ENCODE measurements around the gene SGMS1. TPM values are rescaled to one million over a fixed set of nuclear protein-coding genes. Genes with fewer than 3 reads are reported as not detected.

The SGMS1 gene
- total RNA-seq, 2 donors from 2014 or later, result 67.0 to 68.2 TPM

DNA sequence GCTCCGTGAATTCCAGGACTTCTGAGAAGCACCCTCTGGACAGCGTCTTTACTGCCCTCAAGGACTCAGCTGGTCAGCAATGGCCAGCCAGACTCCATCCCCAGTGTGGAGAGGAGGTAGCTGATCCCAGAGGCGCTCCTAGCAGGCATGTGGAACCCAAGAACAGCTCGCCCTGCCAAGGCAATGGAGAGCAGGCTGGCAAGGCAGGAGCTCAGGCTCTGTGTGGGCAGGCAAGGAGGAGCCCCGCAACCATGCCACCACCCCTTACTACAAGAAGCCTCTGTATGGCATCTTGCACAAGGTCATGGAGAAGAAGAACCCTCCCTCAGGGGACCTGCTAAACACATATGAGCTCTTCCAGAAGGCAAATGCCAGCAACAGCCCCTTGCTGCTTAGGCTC lies 34.4 kb upstream of the SGMS1 start:
- no peak overlapping the region for H3K4me3 ChIP-seq
- no peaks in the 10 kb centered on the region for H3K36me3 ChIP-seq
- TF ChIP-seq, protein P1, sequence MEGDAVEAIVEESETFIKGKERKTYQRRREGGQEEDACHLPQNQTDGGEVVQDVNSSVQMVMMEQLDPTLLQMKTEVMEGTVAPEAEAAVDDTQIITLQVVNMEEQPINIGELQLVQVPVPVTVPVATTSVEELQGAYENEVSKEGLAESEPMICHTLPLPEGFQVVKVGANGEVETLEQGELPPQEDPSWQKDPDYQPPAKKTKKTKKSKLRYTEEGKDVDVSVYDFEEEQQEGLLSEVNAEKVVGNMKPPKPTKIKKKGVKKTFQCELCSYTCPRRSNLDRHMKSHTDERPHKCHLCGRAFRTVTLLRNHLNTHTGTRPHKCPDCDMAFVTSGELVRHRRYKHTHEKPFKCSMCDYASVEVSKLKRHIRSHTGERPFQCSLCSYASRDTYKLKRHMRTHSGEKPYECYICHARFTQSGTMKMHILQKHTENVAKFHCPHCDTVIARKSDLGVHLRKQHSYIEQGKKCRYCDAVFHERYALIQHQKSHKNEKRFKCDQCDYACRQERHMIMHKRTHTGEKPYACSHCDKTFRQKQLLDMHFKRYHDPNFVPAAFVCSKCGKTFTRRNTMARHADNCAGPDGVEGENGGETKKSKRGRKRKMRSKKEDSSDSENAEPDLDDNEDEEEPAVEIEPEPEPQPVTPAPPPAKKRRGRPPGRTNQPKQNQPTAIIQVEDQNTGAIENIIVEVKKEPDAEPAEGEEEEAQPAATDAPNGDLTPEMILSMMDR (IDR thresholded peaks at IDR 0.05), result no peak
- TF ChIP-seq POLR2A (IDR thresholded peaks at IDR 0.05), result no peak
- TF ChIP-seq POLR2AphosphoS5 (IDR thresholded peaks at IDR 0.05), result no peak
- H3K27me3 ChIP-seq (replicated peaks; ENCODE audit: insufficient read depth), result no peaks in the 10 kb centered on the region
- H3K27ac ChIP-seq, result no peak overlapping the region
- WGBS, result 89% methylated on average over 5 of the region's 5 CpGs
- no peaks in the 10 kb centered on the region for H3K4me1 ChIP-seq (replicated peaks)
- intact Hi-C loops (cut with DNase I), result no loop called here
- H3K9me3 ChIP-seq, result no peaks in the 10 kb centered on the region
- DNase-seq (ENCODE audit: low spot score), result no peak

DNA sequence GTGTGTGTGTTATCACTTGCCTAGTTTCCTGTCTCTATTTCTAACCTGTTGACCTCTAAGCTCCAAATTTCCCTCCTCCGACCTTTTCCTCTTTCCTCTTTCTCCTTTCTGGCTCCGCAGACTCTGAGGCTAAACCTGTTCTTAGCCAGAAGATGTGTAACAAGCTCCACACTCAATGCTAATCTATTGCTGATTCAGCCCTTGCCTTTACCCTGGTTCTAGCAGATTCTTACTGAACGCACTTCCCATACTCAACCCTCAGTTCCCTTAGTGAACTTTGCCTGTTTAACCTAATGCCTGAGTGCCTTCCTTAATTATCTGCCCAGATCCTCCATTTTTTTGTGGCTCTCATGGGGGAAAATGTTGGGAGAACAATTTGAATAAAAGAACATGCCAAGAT lies 30.0 kb upstream of the SGMS1 start:
- no peaks in the 10 kb centered on the region for H3K36me3 ChIP-seq
- no peak overlapping the region for H3K27ac ChIP-seq
- 68% methylated on average over 3 of the region's 3 CpGs for WGBS
- H3K4me1 ChIP-seq (replicated peaks), result no peaks in the 10 kb centered on the region
- intact Hi-C loops (cut with DNase I), result no loop called here
- no peak overlapping the region for H3K4me3 ChIP-seq
- no peaks in the 10 kb centered on the region for H3K9me3 ChIP-seq
- TF ChIP-seq, protein P1 (IDR thresholded peaks at IDR 0.05), result no peak
- no peak for TF ChIP-seq POLR2A (IDR thresholded peaks at IDR 0.05)
- no peak for TF ChIP-seq POLR2AphosphoS5 (IDR thresholded peaks at IDR 0.05)
- DNase-seq (ENCODE audit: low spot score), result no peak
- H3K27me3 ChIP-seq (replicated peaks; ENCODE audit: insufficient read depth), result no peaks in the 10 kb centered on the region

DNA sequence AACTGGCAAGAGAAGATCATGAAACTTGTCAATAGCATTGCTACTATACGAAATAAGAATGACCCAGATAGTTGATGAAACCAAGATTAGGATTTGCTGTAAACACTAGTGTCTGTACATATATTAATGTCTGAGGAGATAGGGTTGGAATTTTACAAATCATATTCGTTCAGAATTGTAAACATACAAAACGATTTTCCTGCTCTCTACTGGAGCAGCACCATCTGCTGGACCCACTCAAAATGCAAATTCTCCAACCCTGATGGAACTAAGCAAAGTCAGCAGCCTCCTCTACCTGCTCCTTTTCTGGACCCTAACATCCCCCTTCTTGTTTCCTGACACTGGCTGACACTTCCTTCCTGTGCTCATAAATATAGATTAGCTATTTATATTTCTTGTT lies 29.4 kb upstream of the SGMS1 start:
- Histone ChIP-seq H3K9me3 (no peaks in the 10 kb centered on the region), H3K27me3 (replicated peaks; ENCODE audit: insufficient read depth) (no peaks in the 10 kb centered on the region), H3K27ac (no peak overlapping the region), H3K36me3 (no peaks in the 10 kb centered on the region), H3K4me1 (replicated peaks) (no peaks in the 10 kb centered on the region), H3K4me3 (no peak overlapping the region)
- no peak for TF ChIP-seq POLR2A (IDR thresholded peaks at IDR 0.05)
- no peak for TF ChIP-seq POLR2AphosphoS5 (IDR thresholded peaks at IDR 0.05)
- TF ChIP-seq, protein P1 (IDR thresholded peaks at IDR 0.05), result peak in 3 of 4 experiments; percentile 55 to 60 (median 59)
- intact Hi-C loops (cut with DNase I), result no loop called here
- DNase-seq (ENCODE audit: low spot score), result peak; percentile 15
- WGBS, result 1% methylated on average over 3 of the region's 3 CpGs

DNA sequence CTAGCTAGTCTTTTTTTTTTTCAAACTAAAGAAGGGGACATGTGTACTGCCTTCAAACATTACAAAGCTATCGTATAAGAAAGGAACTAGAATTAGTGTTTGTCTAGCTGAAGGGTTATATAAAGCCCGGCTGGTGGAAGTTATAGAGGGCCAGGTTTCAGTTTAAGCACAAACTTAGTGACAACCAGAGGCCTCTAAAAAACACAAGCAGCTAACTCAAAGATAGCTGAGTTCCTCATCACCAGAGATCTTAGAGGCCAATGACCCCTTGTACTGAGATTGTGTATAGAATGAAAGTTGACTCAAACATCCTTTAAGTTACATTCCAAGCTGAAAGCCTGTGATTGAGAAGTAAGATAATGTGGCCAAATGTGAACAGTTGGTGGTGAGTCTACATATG lies 28.1 kb upstream of the SGMS1 start:
- no peak for DNase-seq (ENCODE audit: low spot score)
- 43% methylated on average over 2 of the region's 2 CpGs for WGBS
- Histone ChIP-seq H3K27ac (no peak overlapping the region), H3K36me3 (no peaks in the 10 kb centered on the region), H3K27me3 (replicated peaks; ENCODE audit: insufficient read depth) (no peaks in the 10 kb centered on the region), H3K4me3 (no peak overlapping the region), H3K4me1 (replicated peaks) (no peaks in the 10 kb centered on the region), H3K9me3 (no peaks in the 10 kb centered on the region)
- TF ChIP-seq, protein P1 (IDR thresholded peaks at IDR 0.05), result no peak
- TF ChIP-seq POLR2A (IDR thresholded peaks at IDR 0.05) (no peak), POLR2AphosphoS5 (IDR thresholded peaks at IDR 0.05) (no peak)
- intact Hi-C loops (cut with DNase I), result no loop called here

DNA sequence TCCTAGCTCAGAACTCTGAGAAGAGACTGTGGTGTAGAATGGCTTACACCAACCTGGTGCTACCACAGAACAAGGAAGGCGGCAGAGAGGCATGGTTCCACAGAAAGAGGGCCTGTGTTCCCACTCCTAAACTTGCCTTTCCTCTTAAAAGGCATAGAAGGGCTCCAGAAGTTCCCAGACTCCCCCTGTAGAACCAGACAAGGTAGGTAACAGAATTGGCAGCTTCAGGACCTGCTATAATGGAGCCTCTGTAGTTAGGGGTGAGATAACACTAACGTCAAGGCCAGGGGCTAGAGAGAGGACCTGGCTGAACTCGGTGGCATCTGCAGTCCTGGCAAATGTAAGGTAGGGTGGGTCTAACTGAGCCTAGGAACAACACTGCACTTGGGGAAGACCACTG lies 26.7 kb upstream of the SGMS1 start:
- H3K27ac ChIP-seq, result no peak overlapping the region
- no peak for TF ChIP-seq POLR2AphosphoS5 (IDR thresholded peaks at IDR 0.05)
- TF ChIP-seq, protein P1 (IDR thresholded peaks at IDR 0.05), result no peak
- no peak for TF ChIP-seq POLR2A (IDR thresholded peaks at IDR 0.05)
- H3K27me3 ChIP-seq (replicated peaks; ENCODE audit: insufficient read depth), result no peaks in the 10 kb centered on the region
- intact Hi-C loops (cut with DNase I), result no loop called here
- WGBS, result 98% methylated on average over 3 of the region's 3 CpGs
- no peak overlapping the region for H3K4me3 ChIP-seq
- H3K9me3 ChIP-seq, result no peaks in the 10 kb centered on the region
- no peak for DNase-seq (ENCODE audit: low spot score)
- H3K36me3 ChIP-seq, result no peaks in the 10 kb centered on the region
- no peaks in the 10 kb centered on the region for H3K4me1 ChIP-seq (replicated peaks)

Data from prostate gland (tissue), 2 donors.